ENCODE measurements around the gene ARHGEF17.

Gene ARHGEF17

DNA sequence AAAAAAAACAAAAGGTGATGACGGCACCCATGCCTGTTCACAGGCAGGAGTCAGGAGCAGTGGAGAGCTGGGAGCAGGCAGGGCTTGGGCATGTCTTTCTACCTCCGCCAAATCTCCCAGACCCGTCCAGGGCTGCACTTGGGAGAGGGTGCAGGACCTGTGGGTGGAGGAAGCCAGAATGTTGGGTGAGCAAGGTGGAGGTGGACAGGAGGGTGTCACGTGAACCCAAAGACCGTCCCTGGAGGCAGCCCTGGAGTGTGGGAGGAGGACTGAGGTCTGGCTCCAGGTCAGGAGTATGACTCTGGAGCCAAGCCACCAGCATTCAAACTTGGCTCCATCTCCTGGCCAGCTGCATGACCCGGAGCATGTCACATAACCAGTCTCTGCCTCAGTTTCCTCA, 41.6 kb downstream of the ARHGEF17 start:
- Mint-ChIP-seq H3K9me3 (no peaks in the 10 kb centered on the region), H3K27me3 (peaks cover 8% of the 10 kb centered on the region), H3K36me3 (no peaks in the 10 kb centered on the region), H3K4me1 (peaks cover 2% of the 10 kb centered on the region), H3K27ac (peak overlapping the region; percentile 25), H3K4me3 (no peak overlapping the region)
- DNase-seq (ENCODE audit: low spot score in 2 of 2), result no peak
- ATAC-seq (ENCODE audit: low read depth), result no peak

DNA sequence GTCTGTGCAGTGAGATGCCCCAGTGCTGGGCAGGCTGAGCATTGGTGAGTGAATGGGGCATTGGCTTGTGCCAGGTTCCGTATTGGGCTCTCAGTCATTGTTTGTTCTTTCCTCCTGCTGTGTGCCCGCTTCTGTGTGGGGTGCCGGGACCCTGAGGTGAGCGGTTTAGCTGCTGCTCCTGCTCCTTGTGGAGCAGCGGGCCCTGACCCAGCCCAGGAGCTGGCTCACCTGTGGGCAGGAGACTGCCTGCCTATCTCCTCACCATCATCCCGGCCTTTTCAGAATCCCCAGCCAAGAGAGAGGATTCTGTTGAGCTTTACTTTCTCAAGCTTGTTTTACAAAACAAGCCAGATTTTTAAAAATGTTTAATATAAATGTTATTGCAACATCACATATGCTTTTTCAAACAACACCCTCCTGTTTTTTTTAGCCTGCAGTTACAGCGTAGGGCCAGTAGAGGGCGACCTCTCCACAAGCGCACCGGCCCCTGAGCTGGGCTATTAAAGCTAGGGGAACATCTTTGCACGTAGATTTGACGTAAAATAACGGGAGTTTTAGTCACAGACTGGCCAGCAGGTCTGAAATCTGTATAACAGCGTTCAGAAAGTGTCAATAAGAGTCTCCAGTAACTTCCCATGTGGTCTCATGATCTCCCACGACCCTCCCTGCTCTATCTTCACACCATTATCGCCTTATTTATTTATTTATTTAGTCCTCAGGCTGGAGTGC, 43.0 kb downstream of the ARHGEF17 start:
- Mint-ChIP-seq H3K36me3 (no peaks in the 10 kb centered on the region), H3K4me1 (peaks cover 2% of the 10 kb centered on the region), H3K4me3 (no peak overlapping the region), H3K27ac (peak overlapping the region; percentile 54), H3K9me3 (no peaks in the 10 kb centered on the region), H3K27me3 (peaks cover 6% of the 10 kb centered on the region)
- ATAC-seq (ENCODE audit: low read depth) (peak; percentile 95), DNase-seq (ENCODE audit: low spot score in 2 of 2) (peak; percentile 51 to 69)

DNA sequence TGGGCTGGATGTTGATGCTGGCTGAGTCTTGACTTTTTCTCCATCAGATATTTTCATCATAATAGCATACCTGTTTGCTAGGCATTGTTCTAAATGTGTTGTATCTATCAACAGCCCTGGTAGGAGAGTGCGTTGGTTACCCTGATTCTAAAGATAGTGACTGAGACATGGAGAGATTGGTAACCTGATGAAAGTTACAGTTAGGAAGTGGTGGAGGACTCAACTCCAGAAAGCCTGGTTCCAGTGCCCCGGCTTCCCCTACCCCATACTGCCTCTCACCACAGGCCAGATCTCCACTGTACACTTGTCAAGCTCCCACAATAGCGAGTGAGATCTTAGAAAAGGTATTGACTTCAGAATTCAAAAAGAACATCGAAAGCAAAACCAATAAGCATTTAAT, 45.3 kb downstream of the ARHGEF17 start:
- Mint-ChIP-seq H3K4me1 (peaks cover 2% of the 10 kb centered on the region), H3K36me3 (no peaks in the 10 kb centered on the region), H3K27me3 (peaks cover under 1% of the 10 kb centered on the region), H3K9me3 (no peaks in the 10 kb centered on the region), H3K27ac (no peak overlapping the region), H3K4me3 (no peak overlapping the region)
- DNase-seq (ENCODE audit: low spot score in 2 of 2) (no peak), ATAC-seq (ENCODE audit: low read depth) (no peak)

DNA sequence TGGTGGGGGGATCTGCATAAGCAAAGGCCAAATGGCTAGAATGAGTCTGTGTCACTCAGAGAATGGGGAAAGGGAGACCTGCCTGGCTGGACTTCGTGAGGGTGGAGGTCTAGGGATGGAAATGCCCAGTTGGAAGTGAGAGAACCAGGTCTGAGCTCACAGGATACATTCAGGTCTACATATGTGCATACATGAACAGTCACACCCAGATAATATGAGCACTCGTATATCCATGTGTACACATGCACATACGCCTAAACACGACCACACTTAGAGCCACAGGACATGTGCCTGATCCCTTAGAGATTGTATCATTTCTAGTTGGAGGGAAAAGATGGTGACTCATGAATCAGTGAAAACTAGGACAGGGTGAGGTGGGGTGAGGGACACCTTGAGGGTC, 47.0 kb downstream of the ARHGEF17 start:
- Mint-ChIP-seq H3K9me3 (no peaks in the 10 kb centered on the region), H3K36me3 (no peaks in the 10 kb centered on the region), H3K27me3 (no peaks in the 10 kb centered on the region), H3K4me1 (peaks cover 2% of the 10 kb centered on the region), H3K27ac (no peak overlapping the region), H3K4me3 (no peak overlapping the region)
- ATAC-seq (ENCODE audit: low read depth), result no peak
- no peak for DNase-seq (ENCODE audit: low spot score in 2 of 2)

DNA sequence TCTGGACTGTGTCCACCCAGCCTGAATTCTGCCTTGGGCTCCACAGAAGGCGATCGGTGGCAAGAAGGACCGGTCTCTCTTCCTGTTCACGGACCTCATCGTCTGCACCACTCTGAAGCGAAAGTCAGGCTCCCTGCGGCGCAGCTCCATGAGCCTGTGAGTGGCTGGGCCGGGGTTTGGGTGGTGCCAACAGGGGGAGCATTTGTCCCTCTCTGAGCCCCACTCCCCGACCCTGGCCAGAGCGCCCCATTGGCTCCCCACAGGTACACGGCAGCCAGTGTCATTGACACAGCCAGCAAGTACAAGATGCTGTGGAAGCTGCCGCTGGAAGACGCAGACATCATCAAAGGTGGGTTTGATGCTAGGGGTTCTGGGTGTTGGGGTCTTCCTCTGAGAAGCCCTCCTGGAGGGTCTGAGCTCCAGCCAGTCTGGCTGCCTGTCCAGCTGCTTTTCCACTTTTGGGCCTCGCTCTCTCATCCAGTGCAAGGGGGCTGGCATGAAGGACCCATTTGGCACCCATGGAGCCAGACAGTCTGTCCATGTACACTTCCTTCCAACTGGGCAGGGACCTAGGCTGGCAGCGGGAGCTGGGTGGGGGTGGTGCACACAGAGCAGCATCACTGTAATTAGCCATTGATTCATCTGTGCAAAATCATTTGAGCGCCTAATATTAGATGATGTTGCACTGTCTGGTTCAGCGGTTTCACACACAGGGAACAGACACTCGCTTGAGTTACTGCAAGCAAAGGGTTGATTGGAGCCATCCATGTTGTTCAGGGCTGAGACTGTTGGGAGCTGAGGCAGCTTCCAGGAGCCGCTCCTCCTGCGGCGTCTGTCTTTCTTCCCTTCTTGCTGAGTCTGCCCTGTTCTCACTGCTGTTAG, 49.1 kb downstream of the ARHGEF17 start:
- no peaks in the 10 kb centered on the region for H3K9me3 Mint-ChIP-seq
- no peak overlapping the region for H3K4me3 Mint-ChIP-seq
- no peaks in the 10 kb centered on the region for H3K27me3 Mint-ChIP-seq
- H3K36me3 Mint-ChIP-seq, result no peaks in the 10 kb centered on the region
- H3K4me1 Mint-ChIP-seq, result no peaks in the 10 kb centered on the region
- H3K27ac Mint-ChIP-seq, result no peak overlapping the region
- DNase-seq (ENCODE audit: low spot score in 2 of 2) (no peak), ATAC-seq (ENCODE audit: low read depth) (no peak)

DNA sequence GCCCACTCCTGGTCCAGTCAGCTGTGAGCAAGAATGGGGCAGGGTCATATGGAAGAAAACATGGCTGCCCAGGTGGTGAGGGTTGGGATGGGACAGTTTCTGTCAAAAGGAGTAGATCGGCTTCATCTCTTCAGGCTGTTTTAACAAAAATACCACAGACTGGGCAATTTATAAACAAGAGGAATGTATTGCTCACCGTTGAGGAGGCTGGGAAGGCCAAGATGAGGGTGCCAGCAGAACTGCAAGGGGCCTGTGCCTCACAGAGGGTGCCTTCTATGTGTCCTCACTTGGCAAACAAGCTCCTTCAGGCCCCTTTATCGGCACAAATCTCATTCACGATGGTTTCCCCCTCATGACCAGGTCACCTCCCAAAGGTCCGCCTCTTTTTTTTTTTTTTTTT, 50.0 kb downstream of the ARHGEF17 start:
- peaks cover 5% of the 10 kb centered on the region for H3K4me1 Mint-ChIP-seq
- H3K27ac Mint-ChIP-seq, result no peak overlapping the region
- DNase-seq (ENCODE audit: low spot score in 2 of 2) (no peak), ATAC-seq (ENCODE audit: low read depth) (no peak)
- no peaks in the 10 kb centered on the region for H3K36me3 Mint-ChIP-seq
- no peaks in the 10 kb centered on the region for H3K27me3 Mint-ChIP-seq
- H3K9me3 Mint-ChIP-seq, result no peaks in the 10 kb centered on the region
- no peak overlapping the region for H3K4me3 Mint-ChIP-seq

DNA sequence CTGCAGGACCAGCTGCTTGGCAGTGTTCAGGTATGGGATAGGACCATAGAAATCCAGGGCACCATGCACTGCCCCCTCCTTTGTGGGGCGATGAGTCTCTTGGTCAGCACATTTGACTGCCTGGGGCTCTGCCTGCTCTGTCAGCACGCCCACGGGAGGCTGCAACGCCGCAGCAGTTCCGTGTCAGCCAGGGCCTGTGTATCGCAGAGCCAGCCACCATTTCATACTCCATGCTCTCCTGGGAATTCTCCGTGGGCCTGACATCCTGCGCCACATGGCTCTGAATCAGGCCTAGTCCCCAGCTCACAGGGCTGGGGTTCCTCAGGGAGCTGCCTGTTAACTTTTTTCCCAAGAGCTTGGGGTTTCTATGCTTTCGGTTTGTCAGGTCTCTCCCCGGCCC, 51.3 kb downstream of the ARHGEF17 start:
- no peak overlapping the region for H3K4me3 Mint-ChIP-seq
- ATAC-seq (ENCODE audit: low read depth) (no peak), DNase-seq (ENCODE audit: low spot score in 2 of 2) (no peak)
- no peaks in the 10 kb centered on the region for H3K9me3 Mint-ChIP-seq
- H3K4me1 Mint-ChIP-seq, result peaks cover 11% of the 10 kb centered on the region
- no peaks in the 10 kb centered on the region for H3K36me3 Mint-ChIP-seq
- no peaks in the 10 kb centered on the region for H3K27me3 Mint-ChIP-seq
- no peak overlapping the region for H3K27ac Mint-ChIP-seq

DNA sequence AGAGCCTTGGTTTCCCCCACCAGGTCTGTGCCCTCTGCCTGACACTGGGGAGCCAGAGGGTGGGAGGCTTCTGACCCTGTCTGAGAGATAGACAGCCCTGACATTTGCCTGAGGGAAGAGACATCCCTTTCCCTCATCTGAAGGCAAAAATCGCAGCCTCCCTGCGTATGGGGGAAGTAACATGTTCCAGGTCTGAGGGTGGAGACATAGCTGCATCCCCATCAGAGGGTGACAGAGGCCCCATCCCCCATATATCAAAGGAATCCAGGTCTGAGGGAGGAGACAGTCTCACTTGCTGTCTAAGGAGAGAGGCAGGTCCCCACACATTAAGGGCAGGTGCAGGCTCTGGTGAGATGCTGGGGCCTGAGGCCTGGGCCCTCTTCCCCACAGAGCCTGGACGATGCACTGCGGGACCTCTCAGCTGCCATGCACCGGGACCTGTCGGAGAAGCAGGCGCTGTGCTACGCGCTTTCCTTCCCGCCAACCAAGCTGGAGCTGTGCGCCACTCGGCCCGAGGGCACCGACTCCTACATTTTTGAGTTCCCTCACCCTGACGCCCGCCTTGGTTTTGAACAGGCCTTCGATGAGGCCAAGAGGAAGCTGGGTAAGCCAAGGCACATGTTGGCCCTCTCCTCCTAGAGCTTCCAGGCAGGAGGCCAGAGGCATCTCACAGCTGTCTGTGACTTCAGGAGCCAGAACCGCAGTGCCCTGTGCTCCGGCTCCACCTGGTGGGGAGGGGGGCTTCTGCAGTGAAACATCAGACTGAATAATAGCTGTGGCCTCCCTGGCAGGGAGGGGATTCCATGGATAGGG, 52.1 kb downstream of the ARHGEF17 start:
- H3K4me3 Mint-ChIP-seq, result no peak overlapping the region
- ATAC-seq (ENCODE audit: low read depth), result peak; percentile 56

DNA sequence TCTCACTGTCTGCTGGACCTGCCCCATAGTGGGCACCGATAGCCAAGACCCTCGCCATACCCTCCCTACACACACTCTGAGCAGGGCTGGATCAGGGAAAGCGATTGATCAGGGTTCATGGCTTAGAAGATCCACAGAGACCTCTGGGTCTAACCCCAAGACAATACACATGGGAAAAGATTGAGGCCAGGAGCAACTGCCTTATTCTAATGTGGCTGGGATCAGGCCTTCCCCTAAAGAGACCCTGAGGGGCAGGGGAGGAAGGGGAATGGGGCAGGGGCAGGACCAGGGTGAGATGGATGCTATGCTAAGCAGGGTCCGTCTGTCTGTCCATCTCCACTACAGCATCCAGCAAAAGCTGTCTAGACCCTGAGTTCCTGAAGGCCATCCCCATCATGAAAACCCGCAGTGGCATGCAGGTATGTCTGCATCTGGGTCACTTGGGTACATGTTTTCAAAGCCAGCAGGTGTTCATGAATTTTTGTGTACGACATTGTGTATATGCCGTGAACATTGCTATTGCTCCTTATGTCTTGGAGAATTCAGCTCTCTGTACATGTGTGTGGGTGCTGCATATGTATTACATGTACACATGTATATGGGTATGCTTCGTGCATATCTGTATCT, 52.8 kb downstream of the ARHGEF17 start:
- Mint-ChIP-seq H3K4me3 (no peak overlapping the region), H3K4me1 (peaks cover 19% of the 10 kb centered on the region), H3K36me3 (no peaks in the 10 kb centered on the region), H3K27me3 (no peaks in the 10 kb centered on the region), H3K27ac (no peak overlapping the region), H3K9me3 (no peaks in the 10 kb centered on the region)
- DNase-seq (ENCODE audit: low spot score in 2 of 2) (no peak), ATAC-seq (ENCODE audit: low read depth) (no peak)

More for the DNA sequence above, 52.1 kb downstream of the ARHGEF17 start:
- Mint-ChIP-seq H3K9me3 (no peaks in the 10 kb centered on the region), H3K27me3 (no peaks in the 10 kb centered on the region), H3K4me1 (peaks cover 16% of the 10 kb centered on the region), H3K27ac (no peak overlapping the region), H3K36me3 (no peaks in the 10 kb centered on the region)
- no peak for DNase-seq (ENCODE audit: low spot score in 2 of 2)

DNA sequence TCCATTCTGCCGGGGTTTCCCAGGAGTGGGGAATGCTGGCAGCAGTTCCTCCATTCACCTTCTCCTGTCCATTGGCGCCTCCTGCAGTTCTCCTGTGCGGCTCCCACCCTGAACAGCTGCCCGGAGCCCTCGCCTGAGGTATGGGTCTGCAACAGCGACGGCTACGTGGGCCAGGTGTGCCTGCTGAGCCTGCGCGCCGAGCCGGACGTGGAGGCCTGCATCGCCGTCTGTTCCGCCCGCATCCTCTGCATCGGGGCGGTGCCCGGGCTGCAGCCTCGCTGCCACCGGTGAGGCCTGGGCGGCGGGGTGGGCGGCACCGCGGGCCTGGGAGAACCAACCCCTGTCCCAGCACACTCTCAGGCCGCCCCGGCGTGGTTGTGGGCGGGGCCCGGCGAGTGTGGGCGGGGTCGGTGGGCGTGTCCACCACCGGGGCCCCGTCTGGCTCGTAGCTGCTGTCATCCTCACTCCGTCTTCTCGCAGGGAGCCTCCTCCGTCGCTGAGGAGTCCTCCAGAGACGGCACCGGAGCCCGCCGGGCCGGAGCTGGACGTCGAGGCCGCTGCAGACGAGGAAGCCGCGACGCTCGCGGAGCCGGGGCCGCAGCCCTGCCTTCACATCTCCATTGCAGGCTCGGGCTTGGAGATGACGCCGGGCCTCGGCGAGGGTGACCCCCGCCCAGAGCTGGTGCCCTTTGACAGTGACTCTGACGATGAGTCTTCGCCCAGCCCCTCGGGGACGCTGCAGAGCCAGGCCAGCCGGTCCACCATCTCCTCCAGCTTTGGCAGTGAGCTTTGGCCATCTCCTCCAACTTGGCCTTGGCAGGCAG, 54.1 kb downstream of the ARHGEF17 start:
- Mint-ChIP-seq H3K9me3 (no peaks in the 10 kb centered on the region), H3K4me1 (peaks cover 28% of the 10 kb centered on the region), H3K27me3 (no peaks in the 10 kb centered on the region), H3K36me3 (no peaks in the 10 kb centered on the region), H3K27ac (peak overlapping the region; percentile 49), H3K4me3 (no peak overlapping the region)
- no peak for DNase-seq (ENCODE audit: low spot score in 2 of 2)
- no peak for ATAC-seq (ENCODE audit: low read depth)

DNA sequence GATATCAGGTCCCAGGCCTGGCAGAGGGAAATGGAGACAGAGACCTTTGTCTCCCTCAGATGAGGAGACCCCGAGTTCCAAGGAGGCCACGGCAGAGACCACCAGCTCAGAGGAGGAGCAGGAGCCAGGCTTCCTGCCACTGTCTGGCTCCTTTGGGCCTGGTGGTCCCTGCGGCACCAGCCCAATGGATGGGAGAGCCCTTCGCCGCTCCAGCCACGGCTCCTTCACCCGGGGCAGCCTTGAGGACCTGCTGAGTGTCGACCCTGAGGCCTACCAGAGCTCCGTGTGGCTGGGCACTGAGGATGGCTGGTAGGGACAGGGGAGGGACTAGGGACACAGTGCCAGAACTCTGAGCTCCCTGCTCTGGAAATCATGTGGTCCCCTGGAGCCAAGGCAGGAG, 55.1 kb downstream of the ARHGEF17 start:
- Mint-ChIP-seq H3K27ac (no peak overlapping the region), H3K27me3 (no peaks in the 10 kb centered on the region), H3K9me3 (no peaks in the 10 kb centered on the region), H3K4me1 (peaks cover 35% of the 10 kb centered on the region), H3K36me3 (no peaks in the 10 kb centered on the region), H3K4me3 (no peak overlapping the region)
- no peak for DNase-seq (ENCODE audit: low spot score in 2 of 2)
- ATAC-seq (ENCODE audit: low read depth), result no peak

DNA sequence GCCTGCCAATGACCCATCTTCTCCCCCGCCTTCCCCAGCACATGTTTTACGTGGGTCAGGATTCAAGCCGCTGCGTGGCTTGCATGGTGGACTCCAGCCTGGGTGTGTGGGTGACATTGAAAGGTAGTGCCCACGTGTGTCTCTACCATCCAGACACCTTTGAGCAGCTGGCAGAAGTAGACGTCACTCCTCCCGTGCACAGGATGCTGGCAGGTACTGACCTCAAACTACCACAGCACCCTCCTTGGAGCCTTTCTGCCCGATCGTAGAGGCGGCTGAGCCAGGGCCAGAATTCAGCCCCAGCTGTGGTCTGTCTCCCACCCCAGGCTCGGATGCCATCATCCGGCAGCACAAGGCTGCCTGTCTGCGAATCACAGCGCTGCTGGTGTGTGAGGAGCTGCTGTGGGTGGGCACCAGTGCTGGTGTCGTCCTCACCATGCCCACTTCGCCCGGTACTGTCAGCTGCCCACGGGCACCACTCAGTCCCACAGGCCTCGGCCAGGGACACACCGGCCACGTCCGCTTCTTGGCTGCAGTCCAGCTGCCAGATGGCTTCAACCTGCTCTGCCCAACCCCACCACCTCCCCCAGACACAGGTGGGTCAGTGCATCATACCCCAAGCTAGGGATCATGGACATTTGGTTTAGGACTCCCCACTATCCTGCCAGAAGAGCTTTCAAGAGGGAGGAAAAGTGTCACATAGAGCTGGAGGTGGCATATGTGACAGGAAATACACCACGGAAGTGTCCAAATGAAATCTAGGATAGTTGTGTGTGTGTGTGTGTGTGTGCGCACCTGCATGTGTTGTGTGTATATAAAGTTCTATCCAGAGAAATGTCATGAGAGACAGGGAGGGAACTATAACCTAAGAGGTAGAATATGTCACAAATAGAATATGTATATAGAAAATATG, 57.5 kb downstream of the ARHGEF17 start:
- H3K4me1 Mint-ChIP-seq, result peaks cover 37% of the 10 kb centered on the region
- no peak for ATAC-seq (ENCODE audit: low read depth)

More for the DNA sequence above, 57.5 kb downstream of the ARHGEF17 start:
- Mint-ChIP-seq H3K36me3 (no peaks in the 10 kb centered on the region), H3K4me3 (peak overlapping the region; percentile 22), H3K27me3 (no peaks in the 10 kb centered on the region), H3K27ac (peak overlapping the region; percentile 81), H3K9me3 (no peaks in the 10 kb centered on the region)
- DNase-seq (ENCODE audit: low spot score in 2 of 2), result no peak

All from memory B cell (primary cell).